Subcutaneous adipose tissue (tissue), 4 donors: ENCODE measurements around the gene TBCK. TPM values are rescaled to one million over a fixed set of nuclear protein-coding genes. Genes with fewer than 3 reads are reported as not detected.

Experiments used
- CTCF ChIP-seq: fragments of 450-650 bp; IDR thresholded peaks from one replicate; pipeline ENCODE4 v1.5.1; 2016; ENCODE audit warnings: low read depth, mild to moderate bottlenecking, control low read depth, antibody characterized with exemption, moderate library complexity
- total RNA-seq, 4 donors: library from RNA; depleted of rRNA; stranded (reverse); fragments of >200 nt; gene quantifications; one replicate each; pipeline ENCODE4 v1.1.0, GENCODE V29; 2016

The TBCK gene
- total RNA-seq, 4 donors from 2014 or later, result 32.2 to 59.2 (median 48.9) TPM

- TF ChIP-seq CTCF, result no peak
These were observed 21.9 kb upstream of the TBCK start for GRCh38 chr4:106337916-106338315.

- no peak for TF ChIP-seq CTCF
These were observed 20.6 kb upstream of the TBCK start for GRCh38 chr4:106336618-106337017.

GRCh38 chr4:106334741-106335470, 18.9 kb upstream of the TBCK start:
- no peak for TF ChIP-seq CTCF

GRCh38 chr4:106333186-106333585, 17.2 kb upstream of the TBCK start:
- no peak for TF ChIP-seq CTCF

- TF ChIP-seq CTCF, result no peak
These were observed 13.1 kb upstream of the TBCK start for GRCh38 chr4:106329041-106329618.

GRCh38 chr4:106325800-106326199, 9.8 kb upstream of the TBCK start:
- no peak for TF ChIP-seq CTCF

GRCh38 chr4:106323119-106323518, 7.1 kb upstream of the TBCK start:
- no peak for TF ChIP-seq CTCF
